ENCODE data around the gene PLCD3.

DNA sequence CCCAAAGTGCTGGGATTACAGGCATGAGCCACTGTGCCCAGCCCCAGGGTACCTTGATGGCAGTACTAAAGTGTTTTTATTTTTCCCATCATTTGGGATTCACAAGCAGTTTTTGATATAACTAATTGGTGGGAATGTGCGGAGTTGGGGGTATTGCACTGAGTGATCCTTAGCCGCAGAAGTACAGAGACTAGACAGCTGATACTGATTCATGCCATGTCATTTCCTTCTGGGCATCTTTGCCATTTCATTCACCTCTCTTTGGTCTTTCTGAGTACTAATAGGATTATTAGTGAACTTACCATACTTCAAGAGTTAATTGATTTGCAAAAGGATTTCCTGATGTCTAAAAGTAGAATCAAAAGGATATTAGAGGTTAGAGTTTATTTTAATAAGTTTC lies 61.5 kb downstream of the PLCD3 start:
- TF ChIP-seq CTCF (IDR thresholded peaks at IDR 0.05) (no peak), POLR2A (IDR thresholded peaks at IDR 0.05) (no peak)

All from adrenal gland (tissue), 5 donors.